ENCODE results near the gene CBX2.

CBX2 gene

GRCh38 chr17:79831265-79832217 is 53.6 kb downstream of the CBX2 start:
- DNase-seq: no peak

GRCh38 chr17:79832218-79833109 is 54.5 kb downstream of the CBX2 start:
- no peak for DNase-seq

- no peak for DNase-seq
Measured at GRCh38 chr17:79833110-79833450, 55.1 kb downstream of the CBX2 start.

GRCh38 chr17:79833744-79834564 is 56.0 kb downstream of the CBX2 start:
- DNase-seq: no peak

- no peak for DNase-seq
Measured at GRCh38 chr17:79834565-79835469, 56.9 kb downstream of the CBX2 start.

GRCh38 chr17:79835470-79835899 is 57.5 kb downstream of the CBX2 start:
- DNase-seq: no peak

- no peak for DNase-seq
Measured at GRCh38 chr17:79835953-79836509, 58.1 kb downstream of the CBX2 start.

GRCh38 chr17:79836510-79836971 is 58.6 kb downstream of the CBX2 start:
- no peak for DNase-seq

GRCh38 chr17:79836972-79837887 is 59.3 kb downstream of the CBX2 start:
- no peak for DNase-seq

Data from NCI-H1105 (cell line).